Erythroblast (primary cell): ENCODE measurements around the gene RXYLT1.
"Not testable (repeated sequence)": the region's sequence is repeated elsewhere in the genome, so short reads cannot be mapped to it uniquely, and the experiment has no call there.

Experiments used
- GATA1 ChIP-seq: IDR thresholded peaks from 2 replicates; pipeline ENCODE4 v1.6.1; 2011; ENCODE audit warnings: low read depth, mild to moderate bottlenecking, control low read depth, low read length, moderate library complexity
- POLR2A ChIP-seq: IDR thresholded peaks from 2 replicates; pipeline ENCODE4 v1.6.1; 2011; ENCODE audit warnings: mild to moderate bottlenecking, low read length

DNA sequence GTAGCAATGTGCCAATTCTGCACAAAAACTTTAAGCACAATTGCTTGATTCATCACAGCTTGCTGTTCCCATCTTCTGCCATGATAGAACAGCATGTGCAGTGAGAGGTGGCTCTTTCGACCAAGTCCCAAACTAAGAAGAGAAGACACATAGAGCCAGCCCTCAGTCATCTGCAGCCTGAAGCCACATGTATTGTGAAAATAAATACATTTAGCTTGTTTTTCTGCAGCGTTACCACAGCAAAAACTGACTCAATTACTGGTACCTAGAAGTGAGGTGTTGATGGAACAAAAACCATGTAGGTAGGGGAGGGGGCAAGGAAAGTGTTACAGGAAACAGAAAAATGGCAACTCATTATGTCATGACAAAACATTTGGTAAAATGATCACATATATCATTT lies 39.2 kb upstream of the RXYLT1 start:
- not testable (repeated sequence) for TF ChIP-seq POLR2A, GATA1
